ENCODE results near the gene CX3CR1. TPM values are rescaled to one million over a fixed set of nuclear protein-coding genes. Genes with fewer than 3 reads are reported as not detected.
A peak's percentile ranks its signal among the peaks of the same experiment; 100 is the strongest.

The CX3CR1 gene
- polyA plus RNA-seq, 4 donors = 1.4 to 6.0 (median 5.1) TPM

DNA sequence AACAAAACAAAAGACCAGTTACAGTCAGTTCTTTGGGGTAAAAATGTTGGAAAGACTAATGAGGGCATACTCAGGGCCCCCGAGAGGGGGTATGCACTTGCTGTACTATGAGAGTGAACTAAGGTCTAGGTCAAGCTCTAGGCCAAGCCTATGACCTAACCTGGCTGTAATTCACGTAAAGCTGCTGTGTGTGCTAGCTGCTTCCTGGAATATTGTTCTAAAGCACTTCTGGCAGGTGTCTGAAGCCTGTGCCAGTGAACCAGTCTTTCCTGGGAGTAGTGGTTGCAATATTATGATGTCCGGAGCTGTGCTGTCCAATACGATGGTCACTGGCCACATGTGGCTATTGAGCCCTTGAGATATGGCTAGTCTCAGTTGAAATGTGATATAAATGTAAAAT, 13.1 kb upstream of the CX3CR1 start:
- DNase-seq (ENCODE audit: low read depth in 4 of 4, low spot score in 3 of 4) = no peak

DNA sequence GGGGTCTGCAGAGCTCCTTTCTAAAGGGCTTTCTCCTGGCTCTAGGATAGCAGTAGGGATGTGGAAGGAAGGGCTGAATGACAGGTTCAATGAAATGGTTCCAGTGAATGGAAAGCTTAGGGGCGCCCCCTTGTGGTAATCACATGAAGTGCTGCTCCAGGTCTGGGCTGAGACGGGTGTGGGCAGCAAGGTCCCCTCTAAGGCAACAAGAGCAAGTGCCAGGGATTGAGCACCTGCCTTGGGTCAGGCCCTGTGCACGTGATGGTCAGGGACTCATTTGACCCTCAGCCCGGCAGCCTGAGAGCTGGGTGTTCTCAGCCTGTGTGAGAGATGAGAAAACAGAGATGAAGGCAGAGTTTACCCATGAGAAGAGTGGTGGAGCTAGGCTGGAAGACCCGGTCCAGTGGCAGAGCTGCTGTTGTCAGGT, 12.1 kb upstream of the CX3CR1 start:
- peak; percentile 17 to 23 (median 20) for DNase-seq (ENCODE audit: low read depth in 4 of 4, low spot score in 3 of 4)

DNA sequence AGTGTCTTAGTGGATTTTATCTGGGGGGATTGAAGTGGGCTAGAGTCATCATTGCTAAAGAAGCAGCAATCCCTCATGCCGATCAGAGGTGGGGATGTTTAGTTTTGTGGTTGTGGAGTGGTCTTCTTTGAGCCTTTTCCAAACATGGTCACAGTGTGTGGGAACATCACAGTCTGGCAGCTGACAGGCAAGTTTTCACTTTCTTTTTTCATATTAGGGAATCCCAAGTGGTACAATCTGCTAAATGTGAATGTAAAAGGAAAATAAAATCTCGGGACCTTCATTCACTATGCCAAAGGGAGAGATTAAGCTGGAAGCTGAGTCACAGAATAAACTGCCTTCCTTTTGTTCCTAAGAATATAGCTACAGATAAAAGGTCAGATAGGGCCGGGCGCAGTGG, 10.4 kb upstream of the CX3CR1 start:
- DNase-seq (ENCODE audit: low read depth in 4 of 4, low spot score in 3 of 4) = no peak

DNA sequence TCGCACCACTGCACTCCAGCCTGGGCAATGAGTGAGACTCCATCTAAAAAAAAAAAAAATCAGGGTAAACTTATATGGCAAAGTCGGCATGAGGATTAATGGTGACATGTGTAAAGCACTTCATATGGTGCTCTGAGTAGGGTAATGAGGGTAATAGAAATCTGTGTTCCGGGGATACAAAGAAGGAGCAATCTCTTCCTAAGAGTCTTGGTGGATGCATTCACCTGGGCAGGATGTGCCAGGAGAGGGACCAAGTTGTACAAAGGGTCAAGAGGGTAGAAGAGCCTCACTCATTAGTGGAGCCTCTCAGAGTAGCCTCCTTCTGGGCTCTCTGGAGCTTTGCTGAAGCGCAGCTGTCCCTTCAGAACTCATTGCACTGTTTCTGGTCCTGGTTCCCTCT, 9.3 kb upstream of the CX3CR1 start:
- no peak for DNase-seq (ENCODE audit: low read depth in 4 of 4, low spot score in 3 of 4)

DNA sequence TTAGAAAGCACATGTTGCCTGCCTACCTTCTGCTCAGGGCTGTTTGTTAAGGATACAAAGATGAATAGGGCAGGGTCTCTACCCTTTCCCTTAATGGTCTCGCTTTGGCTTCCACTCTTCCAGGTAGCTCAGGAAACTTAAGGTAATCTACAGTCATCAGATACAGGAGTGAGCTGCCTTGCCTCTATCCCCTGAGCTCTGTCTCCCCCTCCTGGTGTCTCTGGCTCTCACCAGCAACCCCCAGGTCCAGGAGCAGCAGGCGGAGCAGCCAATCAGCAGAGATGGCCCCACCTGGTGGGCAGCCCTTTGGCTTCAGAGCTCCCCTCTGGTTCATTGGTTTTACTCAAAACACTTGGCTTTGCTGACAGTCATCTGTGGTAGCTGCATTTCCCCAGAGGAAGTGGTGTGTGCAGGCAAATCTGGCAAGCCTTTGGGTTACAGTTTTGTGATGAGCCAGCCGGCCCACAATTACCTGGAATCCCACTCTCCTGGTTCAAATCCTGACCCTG, 8.5 kb upstream of the CX3CR1 start:
- peak; percentile 59 to 74 (median 70) for DNase-seq (ENCODE audit: low read depth in 4 of 4, low spot score in 3 of 4)

GRCh38 chr3:39287216-39288164, 7.7 kb upstream of the CX3CR1 start:
- no peak for DNase-seq (ENCODE audit: low read depth in 4 of 4, low spot score in 3 of 4)

DNA sequence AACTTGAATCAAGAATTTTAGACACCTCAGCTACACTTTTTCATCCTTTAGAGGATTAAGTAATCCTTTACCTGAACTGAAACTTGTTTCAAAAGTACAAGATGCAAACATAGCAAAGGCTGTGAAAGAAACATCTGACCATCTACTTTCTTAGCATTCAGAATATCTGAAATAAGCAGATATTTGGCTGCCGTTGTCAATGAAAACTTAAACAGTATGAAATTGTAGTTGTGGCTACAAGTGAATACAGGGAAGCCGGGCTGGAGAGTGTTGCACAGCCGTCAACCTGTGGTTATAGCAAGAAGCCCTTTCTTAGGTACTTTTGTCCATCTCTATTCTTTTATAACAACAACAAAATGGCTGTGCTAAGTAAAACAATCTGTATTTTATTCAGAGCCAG, 6.9 kb upstream of the CX3CR1 start:
- no peak for DNase-seq (ENCODE audit: low read depth in 4 of 4, low spot score in 3 of 4)

GRCh38 chr3:39285332-39285731, 5.5 kb upstream of the CX3CR1 start:
- DNase-seq (ENCODE audit: low read depth in 4 of 4, low spot score in 3 of 4) = no peak

DNA sequence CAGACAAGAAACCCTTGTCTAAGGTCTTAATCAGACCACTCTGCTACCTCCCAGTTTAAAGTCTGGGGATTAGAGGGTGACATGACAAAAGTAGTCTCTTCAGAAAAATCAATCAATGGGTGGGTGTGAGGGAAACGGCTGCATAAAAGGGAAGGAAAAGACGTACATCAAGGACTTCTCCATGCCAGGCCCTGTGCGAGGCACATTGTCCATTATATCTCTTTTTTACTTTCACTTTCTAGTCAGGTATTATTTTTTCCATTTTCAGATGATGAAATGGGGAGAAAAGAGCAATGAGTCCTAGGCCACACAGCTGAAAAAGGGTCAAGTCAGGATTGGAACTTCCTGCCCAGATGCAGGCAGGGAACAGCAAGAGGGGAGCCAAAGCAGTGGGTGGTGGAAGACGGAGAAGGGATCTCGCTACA, 4.6 kb upstream of the CX3CR1 start:
- DNase-seq (ENCODE audit: low read depth in 4 of 4, low spot score in 3 of 4) = no peak

DNA sequence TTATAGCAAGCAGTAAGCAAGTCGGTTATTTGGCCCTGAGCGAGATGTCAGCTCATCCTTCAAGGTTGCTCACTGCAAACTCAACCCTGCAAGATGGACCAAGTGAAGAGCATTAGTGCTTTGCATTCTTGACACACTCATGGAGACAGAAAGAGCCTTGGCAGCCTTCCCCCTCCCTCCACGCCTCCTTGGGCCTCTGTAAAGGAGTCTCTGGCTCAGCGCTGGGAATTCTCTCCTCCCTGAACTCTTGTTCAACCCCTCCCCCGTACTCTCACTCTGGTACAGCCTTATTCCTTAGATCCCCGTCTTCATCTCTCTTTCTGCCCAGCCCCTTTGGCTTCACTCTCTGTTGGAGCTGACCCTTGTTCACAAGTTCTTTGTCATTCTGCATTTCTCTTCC, 2.2 kb upstream of the CX3CR1 start:
- no peak for DNase-seq (ENCODE audit: low read depth in 4 of 4, low spot score in 3 of 4)

GRCh38 chr3:39281533-39281932, 1.7 kb upstream of the CX3CR1 start:
- no peak for DNase-seq (ENCODE audit: low read depth in 4 of 4, low spot score in 3 of 4)

DNA sequence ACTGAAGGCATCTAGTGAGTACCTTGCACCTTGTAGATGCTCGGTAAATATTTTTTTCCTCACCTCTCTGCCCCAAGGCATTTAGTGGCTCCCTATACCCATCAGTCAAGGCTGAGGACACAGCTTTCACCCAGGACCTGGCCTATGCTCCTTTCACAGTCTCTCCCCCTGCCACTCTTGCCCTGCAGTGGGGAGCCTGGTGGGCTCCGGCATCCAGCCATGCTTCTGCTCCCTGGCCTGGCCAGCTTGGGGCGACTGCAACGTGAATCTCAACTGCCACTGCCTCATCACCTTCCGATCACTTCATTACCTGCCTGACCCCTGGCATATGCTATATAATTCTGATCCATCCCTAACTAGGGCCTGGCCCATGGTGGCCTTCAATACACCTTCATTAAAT, 735 bp upstream of the CX3CR1 start:
- DNase-seq (ENCODE audit: low read depth in 4 of 4, low spot score in 3 of 4) = no peak

DNA sequence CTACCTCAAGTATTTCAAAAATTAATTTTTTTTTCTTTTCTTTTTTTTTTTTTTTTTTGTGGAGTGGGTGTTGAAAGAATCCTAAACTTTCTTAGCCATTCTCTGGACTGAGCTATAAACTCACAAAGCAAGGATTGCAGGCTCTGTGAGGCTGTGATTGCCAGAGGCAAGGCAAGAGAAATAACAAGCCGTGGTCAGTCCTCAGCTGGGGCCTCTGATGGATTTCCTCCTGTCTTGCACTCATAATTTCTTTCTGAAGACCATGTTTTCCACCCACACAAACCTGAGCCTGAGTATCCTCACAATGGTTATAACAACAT, 1.3 kb downstream of the CX3CR1 start:
- no peak for DNase-seq (ENCODE audit: low read depth in 4 of 4, low spot score in 3 of 4)

- no peak for DNase-seq (ENCODE audit: low read depth in 4 of 4, low spot score in 3 of 4)
These were observed 1.8 kb downstream of the CX3CR1 start for GRCh38 chr3:39277893-39278615.

DNA sequence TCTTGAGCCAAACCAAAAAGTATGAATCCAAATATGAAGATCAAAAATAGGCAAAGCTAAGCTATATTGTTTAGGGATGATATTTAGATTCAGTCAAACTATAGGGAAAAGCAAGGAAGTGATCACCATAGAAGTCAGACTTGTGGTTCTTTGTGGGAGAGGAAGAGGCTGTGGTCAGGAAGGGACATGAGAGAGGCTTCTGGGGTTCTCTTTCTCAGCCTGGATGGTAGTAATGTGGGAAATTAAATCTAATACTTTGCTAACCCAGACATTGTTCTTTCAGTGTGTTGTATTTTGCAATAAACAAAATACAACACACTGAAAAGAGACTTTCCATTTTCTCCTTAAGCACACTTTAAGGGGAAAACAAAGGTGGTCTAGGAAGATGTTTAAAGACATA, 3.1 kb downstream of the CX3CR1 start:
- DNase-seq (ENCODE audit: low read depth in 4 of 4, low spot score in 3 of 4) = no peak

DNA sequence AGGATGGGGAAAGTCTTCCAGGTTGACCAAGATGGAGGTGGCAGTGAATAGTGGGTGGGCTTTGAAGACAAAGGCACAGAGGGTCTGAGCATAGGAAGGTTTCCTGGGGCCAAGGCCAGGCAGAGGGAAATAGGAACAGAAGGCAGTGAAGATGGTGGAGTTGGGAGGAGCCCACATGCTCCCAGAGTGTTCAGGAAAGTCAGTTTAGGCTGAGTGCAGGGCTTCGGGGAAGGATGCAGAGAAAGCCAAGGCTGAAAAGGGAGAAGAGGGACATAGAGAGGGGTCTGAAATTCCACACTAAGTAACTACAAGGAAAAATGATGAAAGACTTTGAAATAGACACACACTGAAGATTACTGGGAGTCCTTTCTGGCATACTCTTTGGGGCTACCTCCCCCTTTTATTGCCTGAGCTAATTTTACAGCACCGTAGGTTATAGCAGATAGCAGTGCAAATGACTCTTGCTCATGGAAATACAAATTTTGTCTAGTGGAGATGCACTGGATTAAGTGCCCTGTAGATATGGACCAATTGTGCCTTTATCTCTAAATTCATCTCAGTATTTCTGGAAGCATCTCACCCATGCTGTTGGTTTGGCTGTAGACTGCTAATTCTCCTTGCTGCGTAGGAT, 3.8 kb downstream of the CX3CR1 start:
- no peak for DNase-seq (ENCODE audit: low read depth in 4 of 4, low spot score in 3 of 4)

- DNase-seq (ENCODE audit: low read depth in 4 of 4, low spot score in 3 of 4) = no peak
These were observed 4.8 kb downstream of the CX3CR1 start for GRCh38 chr3:39275052-39275451.

GRCh38 chr3:39273119-39273518, 6.7 kb downstream of the CX3CR1 start:
- no peak for DNase-seq (ENCODE audit: low read depth in 4 of 4, low spot score in 3 of 4)

- no peak for DNase-seq (ENCODE audit: low read depth in 4 of 4, low spot score in 3 of 4)
These were observed 7.6 kb downstream of the CX3CR1 start for GRCh38 chr3:39272191-39272590.

GRCh38 chr3:39271363-39271914, 8.4 kb downstream of the CX3CR1 start:
- DNase-seq (ENCODE audit: low read depth in 4 of 4, low spot score in 3 of 4) = no peak

GRCh38 chr3:39269528-39269927, 10.3 kb downstream of the CX3CR1 start:
- no peak for DNase-seq (ENCODE audit: low read depth in 4 of 4, low spot score in 3 of 4)
